LNCAP (cell line): ENCODE results near the gene ZFP82.

Source experiments
- TF ChIP-seq, protein P1 (sequence below): fragments of 450-650 bp; IDR thresholded peaks from 2 replicates; pipeline ENCODE4 v1.5.1; 2017; ENCODE audit warnings: mild to moderate bottlenecking

The ZFP82 gene

DNA sequence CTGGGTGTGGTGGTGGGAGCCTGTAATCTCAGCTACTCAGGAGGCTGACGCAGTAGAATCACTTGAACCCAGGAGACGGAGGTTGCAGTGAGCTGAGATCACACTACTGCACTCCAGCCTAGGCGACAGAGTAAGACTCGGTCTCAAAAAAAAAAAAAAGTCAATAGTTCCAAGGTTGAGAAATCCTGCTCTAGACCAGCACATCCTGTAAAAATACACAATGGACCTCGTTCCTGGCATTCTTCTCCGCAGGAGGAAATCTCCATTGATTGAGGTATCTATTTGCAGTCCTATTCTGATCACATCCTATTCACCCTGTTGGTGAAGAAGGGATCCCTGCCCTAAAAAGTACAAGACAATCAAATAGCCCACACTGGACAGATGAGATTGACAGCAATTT lies 54.6 kb downstream of the ZFP82 start:
- TF ChIP-seq, protein P1, sequence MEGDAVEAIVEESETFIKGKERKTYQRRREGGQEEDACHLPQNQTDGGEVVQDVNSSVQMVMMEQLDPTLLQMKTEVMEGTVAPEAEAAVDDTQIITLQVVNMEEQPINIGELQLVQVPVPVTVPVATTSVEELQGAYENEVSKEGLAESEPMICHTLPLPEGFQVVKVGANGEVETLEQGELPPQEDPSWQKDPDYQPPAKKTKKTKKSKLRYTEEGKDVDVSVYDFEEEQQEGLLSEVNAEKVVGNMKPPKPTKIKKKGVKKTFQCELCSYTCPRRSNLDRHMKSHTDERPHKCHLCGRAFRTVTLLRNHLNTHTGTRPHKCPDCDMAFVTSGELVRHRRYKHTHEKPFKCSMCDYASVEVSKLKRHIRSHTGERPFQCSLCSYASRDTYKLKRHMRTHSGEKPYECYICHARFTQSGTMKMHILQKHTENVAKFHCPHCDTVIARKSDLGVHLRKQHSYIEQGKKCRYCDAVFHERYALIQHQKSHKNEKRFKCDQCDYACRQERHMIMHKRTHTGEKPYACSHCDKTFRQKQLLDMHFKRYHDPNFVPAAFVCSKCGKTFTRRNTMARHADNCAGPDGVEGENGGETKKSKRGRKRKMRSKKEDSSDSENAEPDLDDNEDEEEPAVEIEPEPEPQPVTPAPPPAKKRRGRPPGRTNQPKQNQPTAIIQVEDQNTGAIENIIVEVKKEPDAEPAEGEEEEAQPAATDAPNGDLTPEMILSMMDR: no peak
